Measurements from ENCODE around the gene XYLT2. TPM values are rescaled to one million over a fixed set of nuclear protein-coding genes. Genes with fewer than 3 reads are reported as not detected.

The XYLT2 gene
- total and polyA plus RNA-seq, 2 of the 8 experiments (the other 6 are each of a cell fraction or from before 2014, with no cell fraction given), result 28.0 to 29.9 TPM

DNA sequence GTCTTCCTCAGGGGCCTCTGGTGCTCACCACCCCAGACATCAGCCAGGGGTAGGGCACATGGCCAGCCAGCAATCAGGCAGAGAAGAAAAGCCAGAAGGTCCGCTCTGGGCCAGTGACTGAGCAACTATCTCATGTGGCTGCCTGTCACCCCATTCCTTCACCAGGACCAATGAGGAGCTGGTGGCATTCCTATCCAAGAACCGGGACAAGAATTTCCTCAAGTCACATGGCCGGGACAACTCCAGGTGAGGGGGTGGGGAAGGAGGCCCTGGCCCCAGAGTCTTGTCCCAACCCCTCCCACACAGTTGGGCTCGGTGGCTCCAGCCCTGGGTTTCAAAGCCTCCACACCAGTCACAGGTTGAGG is 9.4 kb downstream of the XYLT2 start:
- no peak for FAIRE-seq
- TF ChIP-seq, protein P1, sequence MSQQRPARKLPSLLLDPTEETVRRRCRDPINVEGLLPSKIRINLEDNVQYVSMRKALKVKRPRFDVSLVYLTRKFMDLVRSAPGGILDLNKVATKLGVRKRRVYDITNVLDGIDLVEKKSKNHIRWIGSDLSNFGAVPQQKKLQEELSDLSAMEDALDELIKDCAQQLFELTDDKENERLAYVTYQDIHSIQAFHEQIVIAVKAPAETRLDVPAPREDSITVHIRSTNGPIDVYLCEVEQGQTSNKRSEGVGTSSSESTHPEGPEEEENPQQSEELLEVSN (IDR thresholded peaks at IDR 0.05), result no peak
- TF ChIP-seq SIX5 (IDR thresholded peaks at IDR 0.05; ENCODE audit: low read depth, low read length) (no peak), TAF1 (IDR thresholded peaks at IDR 0.05; ENCODE audit: low read depth, low read length) (no peak), EP300 (IDR thresholded peaks at IDR 0.05; ENCODE audit: borderline replicate concordance in 1 of 2, low read depth in 2 of 2, low read length in 2 of 2) (no peak), SUZ12 (IDR thresholded peaks at IDR 0.05; ENCODE audit: low read length) (no peak), SAP30 (IDR thresholded peaks at IDR 0.05; ENCODE audit: insufficient read depth, insufficient replicate concordance, low read length) (no peak), RBBP5 (IDR thresholded peaks at IDR 0.05; ENCODE audit: borderline replicate concordance, low read depth, low read length) (no peak), TAF7 (optimal IDR thresholded peaks at IDR 0.05; ENCODE audit: borderline replicate concordance, low read depth, low read length) (no peak), KDM4A (IDR thresholded peaks at IDR 0.05; ENCODE audit: low read depth, low read length, severe bottlenecking) (no peak), CBX5 (IDR thresholded peaks at IDR 0.05; ENCODE audit: low read depth, low read length) (no peak), YY1 (IDR thresholded peaks at IDR 0.05; ENCODE audit: low read depth, low read length) (no peak)
- TF ChIP-seq, protein P2, sequence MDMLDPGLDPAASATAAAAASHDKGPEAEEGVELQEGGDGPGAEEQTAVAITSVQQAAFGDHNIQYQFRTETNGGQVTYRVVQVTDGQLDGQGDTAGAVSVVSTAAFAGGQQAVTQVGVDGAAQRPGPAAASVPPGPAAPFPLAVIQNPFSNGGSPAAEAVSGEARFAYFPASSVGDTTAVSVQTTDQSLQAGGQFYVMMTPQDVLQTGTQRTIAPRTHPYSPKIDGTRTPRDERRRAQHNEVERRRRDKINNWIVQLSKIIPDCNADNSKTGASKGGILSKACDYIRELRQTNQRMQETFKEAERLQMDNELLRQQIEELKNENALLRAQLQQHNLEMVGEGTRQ (IDR thresholded peaks at IDR 0.05; ENCODE audit: low read length), result no peak

More for the DNA sequence above, 9.4 kb downstream of the XYLT2 start:
- ChIA-PET CTCF (ENCODE audit: partially characterized antibody) (interaction anchor here (1.0 to 2.2 kb wide), 3 partner anchors 7 to 262 kb away, joined by 3 to 7 read pairs (median 7); no protein-coding TSS in a partner anchor), POLR2A (ENCODE audit: partially characterized antibody) (interaction anchor here (0.9 to 12.4 kb wide), 3 partner anchors 7 to 18 kb away, joined by 3 to 135 read pairs (median 5); partner anchors contain the start of genes EME1, MRPL27 and XYLT2)
- Histone ChIP-seq H2BK15ac (ENCODE audit: low read length) (no peak overlapping the region), H3K79me1 (ENCODE audit: low read depth, low read length) (peaks cover 5% of the 10 kb centered on the region; the same call in 1 of the 2 replicates), H3K4me2 (ENCODE audit: insufficient read depth in 1 of 2, low read depth in 2 of 2, low read length in 2 of 2) (no peak overlapping the region), H3K27ac (ENCODE audit: low read depth, low read length) (no peak overlapping the region), H3K4ac (replicated peaks; ENCODE audit: insufficient read length, low read depth, low read length) (no peak overlapping the region), H3K23me2 (ENCODE audit: low read depth, low read length) (no peaks in the 10 kb centered on the region), H2AFZ (ENCODE audit: low read length) (no peak overlapping the region), H3K27me3 (replicated peaks in 1 of 4; ENCODE audit: control insufficient read depth in 3 of 4, extremely low read depth in 1 of 4, insufficient read depth in 3 of 4, low read length in 3 of 4) (no peaks in the 10 kb centered on the region), H4K20me1 (replicated peaks in 1 of 2; ENCODE audit: control insufficient read depth in 1 of 2, insufficient read depth in 2 of 2, low read length in 2 of 2) (peaks cover 2 to 17% of the 10 kb centered on the region in 2 experiments), H2BK120ac (replicated peaks; ENCODE audit: low read depth, low read length) (no peak overlapping the region), H3K9ac (replicated peaks in 1 of 4; ENCODE audit: extremely low read depth in 1 of 4, low read depth in 3 of 4, low read length in 3 of 4) (no peak overlapping the region), H2AK5ac (ENCODE audit: low read depth, low read length) (no peak overlapping the region), H2BK5ac (ENCODE audit: low read depth, low read length) (no peak overlapping the region), H3K14ac (ENCODE audit: insufficient read length) (no peak overlapping the region), H4K91ac (replicated peaks; ENCODE audit: insufficient read length, low read length) (no peak overlapping the region), H4K5ac (ENCODE audit: insufficient read length, low read depth, low read length) (no peak overlapping the region), H3K4me1 (replicated peaks in 1 of 4; ENCODE audit: control insufficient read depth in 3 of 4, insufficient read depth in 4 of 4, low read length in 3 of 4) (no peaks in the 10 kb centered on the region), H2BK20ac (ENCODE audit: low read length) (no peak overlapping the region), H3K18ac (ENCODE audit: extremely low read depth, low read length) (no peak overlapping the region), H3K23ac (ENCODE audit: insufficient read length) (no peak overlapping the region), H3K4me3 (ENCODE audit: extremely low read depth in 1 of 4, insufficient read depth in 2 of 4, low read depth in 3 of 4, low read length in 4 of 4) (no peak overlapping the region), H3K36me3 (ENCODE audit: control insufficient read depth in 2 of 4, insufficient read depth in 4 of 4, low read length in 3 of 4) (peaks cover 14 to 54% (median 33%) of the 10 kb centered on the region in 4 experiments), H3K56ac (replicated peaks; ENCODE audit: insufficient read length, low read depth, low read length) (no peak overlapping the region), H2BK12ac (ENCODE audit: low read depth, low read length) (no peak overlapping the region), H3K79me2 (ENCODE audit: control insufficient read depth in 1 of 2, insufficient read depth in 2 of 2, low read length in 2 of 2) (no peaks in the 10 kb centered on the region), H3K9me3 (ENCODE audit: insufficient read depth in 2 of 2, low read depth in 1 of 2, low read length in 1 of 2) (no peaks in the 10 kb centered on the region), H4K8ac (ENCODE audit: extremely low read depth, insufficient read depth, low read length) (no peak overlapping the region)
- no peak for DNase-seq (ENCODE audit: low read depth in 1 of 2, low spot score in 2 of 2)
- 95% methylated on average over 4 of the region's 4 CpGs; no CpG with 5 or more reads in 1 of the 2 experiments for WGBS, 2 experiments (ENCODE audit: extremely low coverage in 1 of 2, insufficient coverage in 1 of 2, insufficient read length in 1 of 2, insufficient replicate concordance in 2 of 2, low coverage in 1 of 2, low lambda C conversion rate in 2 of 2, missing lambda C conversion rate in 1 of 2)
